OCI-LY3 (cell line): ENCODE measurements around the gene CHRFAM7A.
"Not testable (repeated sequence)": the region's sequence is repeated elsewhere in the genome, so short reads cannot be mapped to it uniquely, and the experiment has no call there.

Source experiments
- EZH2phosphoT487 ChIP-seq: fragments of 200-600 bp; shearing (Covaris generic); IDR thresholded peaks from 2 replicates; pipeline ENCODE4 v1.6.1; 2018; ENCODE audit warnings: antibody characterized with exemption, mixed run types, low read depth
- TF ChIP-seq, protein P1 (sequence below): fragments of 200-600, 300-600 bp; sonication (generic); IDR thresholded peaks from 2 replicates; pipeline ENCODE4 v1.5.1; 2014; ENCODE audit warnings: antibody characterized with exemption, low read length, low read depth

DNA sequence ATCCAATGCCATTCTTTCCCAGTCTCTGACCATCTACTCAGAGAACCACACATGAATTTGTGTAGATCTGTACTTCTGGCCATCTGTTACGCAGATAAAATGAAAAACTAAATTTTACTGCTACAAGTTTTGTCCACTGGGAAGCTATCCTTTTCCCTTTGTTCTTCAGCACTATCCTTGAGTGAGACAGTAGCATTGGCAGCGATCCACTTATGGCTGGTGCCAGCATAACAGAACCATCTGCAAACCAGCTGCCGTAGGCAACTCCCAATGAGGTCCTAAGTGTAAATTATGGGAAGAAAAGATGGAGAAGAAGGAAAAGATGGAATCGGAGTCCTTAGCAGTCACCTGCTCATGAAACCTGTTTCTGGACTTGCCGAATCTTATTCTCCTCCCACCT lies 72.3 kb downstream of the CHRFAM7A start:
- TF ChIP-seq, protein P1, sequence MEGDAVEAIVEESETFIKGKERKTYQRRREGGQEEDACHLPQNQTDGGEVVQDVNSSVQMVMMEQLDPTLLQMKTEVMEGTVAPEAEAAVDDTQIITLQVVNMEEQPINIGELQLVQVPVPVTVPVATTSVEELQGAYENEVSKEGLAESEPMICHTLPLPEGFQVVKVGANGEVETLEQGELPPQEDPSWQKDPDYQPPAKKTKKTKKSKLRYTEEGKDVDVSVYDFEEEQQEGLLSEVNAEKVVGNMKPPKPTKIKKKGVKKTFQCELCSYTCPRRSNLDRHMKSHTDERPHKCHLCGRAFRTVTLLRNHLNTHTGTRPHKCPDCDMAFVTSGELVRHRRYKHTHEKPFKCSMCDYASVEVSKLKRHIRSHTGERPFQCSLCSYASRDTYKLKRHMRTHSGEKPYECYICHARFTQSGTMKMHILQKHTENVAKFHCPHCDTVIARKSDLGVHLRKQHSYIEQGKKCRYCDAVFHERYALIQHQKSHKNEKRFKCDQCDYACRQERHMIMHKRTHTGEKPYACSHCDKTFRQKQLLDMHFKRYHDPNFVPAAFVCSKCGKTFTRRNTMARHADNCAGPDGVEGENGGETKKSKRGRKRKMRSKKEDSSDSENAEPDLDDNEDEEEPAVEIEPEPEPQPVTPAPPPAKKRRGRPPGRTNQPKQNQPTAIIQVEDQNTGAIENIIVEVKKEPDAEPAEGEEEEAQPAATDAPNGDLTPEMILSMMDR, result not testable (repeated sequence)
- not testable (repeated sequence) for TF ChIP-seq EZH2phosphoT487
